ENCODE data around the gene CDKN2C. TPM values are rescaled to one million over a fixed set of nuclear protein-coding genes. Genes with fewer than 3 reads are reported as not detected.

The CDKN2C gene
- total RNA-seq, result 10 to 100 TPM in 3 of 4 donors, 1 to 10 TPM in 1; 9.9 to 13.0 (median 11.1) TPM

DNA sequence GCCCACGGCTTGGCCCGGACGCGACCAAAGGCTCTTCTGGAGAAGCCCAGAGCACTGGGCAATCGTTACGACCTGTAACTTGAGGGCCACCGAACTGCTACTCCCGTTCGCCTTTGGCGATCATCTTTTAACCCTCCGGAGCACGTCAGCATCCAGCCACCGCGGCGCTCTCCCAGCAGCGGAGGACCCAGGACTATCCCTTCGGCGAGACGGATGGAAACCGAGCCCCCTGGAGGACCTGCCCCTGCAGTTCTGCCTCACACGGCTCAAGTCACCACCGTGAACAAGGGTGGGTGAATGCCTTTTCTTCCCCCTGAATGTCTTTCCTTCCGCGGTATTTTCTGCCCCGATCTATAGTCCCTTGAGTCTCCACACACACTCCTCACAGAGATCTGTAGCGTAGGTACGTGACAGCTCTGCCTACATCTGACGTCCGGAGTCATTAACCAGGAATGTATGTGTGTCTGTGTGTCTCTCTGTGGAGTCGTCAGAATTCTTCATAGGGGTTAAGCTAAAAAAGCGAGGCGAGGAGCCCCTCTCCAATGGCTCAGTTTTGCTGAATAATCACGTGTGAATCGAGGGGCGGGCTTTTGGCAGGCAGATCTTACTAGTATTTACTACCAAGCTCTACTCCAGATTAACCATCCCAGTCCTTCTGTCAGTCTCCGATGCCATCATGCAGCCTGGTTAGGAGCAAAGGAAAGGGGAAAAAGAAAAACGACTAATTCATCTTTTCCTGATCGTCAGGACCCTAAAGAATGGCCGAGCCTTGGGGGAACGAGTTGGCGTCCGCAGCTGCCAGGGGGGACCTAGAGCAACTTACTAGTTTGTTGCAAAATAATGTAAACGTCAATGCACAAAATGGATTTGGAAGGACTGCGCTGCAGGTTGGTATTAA lies at the start of gene CDKN2C:
CDKN2C (plus strand) TSS at position 635 of the 898 bp plus-strand sequence; CDS start at position 759, 124 bp downstream.
- TF ChIP-seq POLR2A (IDR thresholded peaks at IDR 0.05) (peak in 1 of 2 donors; percentile 50), EP300 (IDR thresholded peaks at IDR 0.05) (no peak)
- Histone ChIP-seq H3K4me3 (peak within 1 kb of the TSS; percentile 89), H3K27me3 (no peaks in the 10 kb centered on the region), H3K9me3 (no peaks in the 10 kb centered on the region), H3K27ac (peak within 1 kb of the TSS; percentile 98), H3K36me3 (no peaks in the 10 kb centered on the region), H3K4me1 (peaks cover 39% of the 10 kb centered on the region)
- WGBS, result under 1% methylated on average over 24 of the region's 44 CpGs
- DNase-seq (ENCODE audit: low spot score in 2 of 2), result peak; percentile 87 to 90

DNA sequence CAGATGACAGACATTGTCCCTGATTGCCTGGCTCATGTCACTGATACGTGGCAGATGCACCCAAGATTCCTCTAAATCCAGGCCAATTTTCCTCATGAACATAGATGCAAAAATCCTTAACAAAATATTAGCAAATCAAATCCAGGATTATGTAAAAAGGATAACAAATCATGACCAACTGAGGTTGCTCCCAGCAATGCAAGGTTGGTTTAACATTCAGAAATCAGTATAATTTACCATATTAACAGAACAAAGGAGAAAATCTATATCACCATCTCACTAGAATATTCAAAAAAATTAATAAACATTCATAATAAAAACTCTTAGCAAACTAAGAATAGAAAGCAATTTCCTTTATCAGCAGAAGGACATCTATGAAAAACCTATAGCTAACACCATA lies 49.6 kb upstream of the CDKN2C start:
- Histone ChIP-seq H3K27me3 (no peaks in the 10 kb centered on the region), H3K4me3 (no peak overlapping the region), H3K27ac (no peak overlapping the region), H3K9me3 (no peaks in the 10 kb centered on the region), H3K36me3 (no peaks in the 10 kb centered on the region), H3K4me1 (no peaks in the 10 kb centered on the region)
- 95% methylated on average over 1 of the region's 1 CpG for WGBS
- TF ChIP-seq EP300 (IDR thresholded peaks at IDR 0.05), result no peak
- no peak for TF ChIP-seq POLR2AphosphoS5 (IDR thresholded peaks at IDR 0.05)
- TF ChIP-seq POLR2A (IDR thresholded peaks at IDR 0.05), result no peak
- TF ChIP-seq, protein P1, sequence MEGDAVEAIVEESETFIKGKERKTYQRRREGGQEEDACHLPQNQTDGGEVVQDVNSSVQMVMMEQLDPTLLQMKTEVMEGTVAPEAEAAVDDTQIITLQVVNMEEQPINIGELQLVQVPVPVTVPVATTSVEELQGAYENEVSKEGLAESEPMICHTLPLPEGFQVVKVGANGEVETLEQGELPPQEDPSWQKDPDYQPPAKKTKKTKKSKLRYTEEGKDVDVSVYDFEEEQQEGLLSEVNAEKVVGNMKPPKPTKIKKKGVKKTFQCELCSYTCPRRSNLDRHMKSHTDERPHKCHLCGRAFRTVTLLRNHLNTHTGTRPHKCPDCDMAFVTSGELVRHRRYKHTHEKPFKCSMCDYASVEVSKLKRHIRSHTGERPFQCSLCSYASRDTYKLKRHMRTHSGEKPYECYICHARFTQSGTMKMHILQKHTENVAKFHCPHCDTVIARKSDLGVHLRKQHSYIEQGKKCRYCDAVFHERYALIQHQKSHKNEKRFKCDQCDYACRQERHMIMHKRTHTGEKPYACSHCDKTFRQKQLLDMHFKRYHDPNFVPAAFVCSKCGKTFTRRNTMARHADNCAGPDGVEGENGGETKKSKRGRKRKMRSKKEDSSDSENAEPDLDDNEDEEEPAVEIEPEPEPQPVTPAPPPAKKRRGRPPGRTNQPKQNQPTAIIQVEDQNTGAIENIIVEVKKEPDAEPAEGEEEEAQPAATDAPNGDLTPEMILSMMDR (IDR thresholded peaks at IDR 0.05), result no peak
- no peak for DNase-seq (ENCODE audit: low spot score in 2 of 2)

DNA sequence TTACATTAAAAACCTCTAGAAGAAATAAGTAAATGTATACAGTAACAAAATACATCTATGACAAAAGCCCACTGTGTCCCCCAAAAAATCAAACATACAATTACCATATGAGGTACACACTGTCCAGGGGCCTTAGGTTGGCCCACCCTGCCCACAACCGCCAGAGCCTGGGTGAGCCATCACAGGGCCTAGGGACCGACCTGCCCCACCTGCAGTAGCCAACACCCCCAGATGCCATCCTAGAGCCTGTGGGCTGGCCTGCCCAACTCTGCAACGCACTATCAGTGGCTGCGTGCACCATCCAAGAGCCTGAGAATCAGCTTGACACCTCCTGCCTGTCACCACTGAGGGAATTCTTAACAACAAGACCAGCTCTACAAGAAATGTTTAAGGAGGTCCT lies 49.0 kb upstream of the CDKN2C start:
- WGBS, result 98% methylated on average over 4 of the region's 4 CpGs
- Histone ChIP-seq H3K4me3 (no peak overlapping the region), H3K4me1 (no peaks in the 10 kb centered on the region), H3K27me3 (no peaks in the 10 kb centered on the region), H3K9me3 (no peaks in the 10 kb centered on the region), H3K27ac (no peak overlapping the region), H3K36me3 (no peaks in the 10 kb centered on the region)
- no peak for DNase-seq (ENCODE audit: low spot score in 2 of 2)
- no peak for TF ChIP-seq EP300 (IDR thresholded peaks at IDR 0.05)
- no peak for TF ChIP-seq POLR2A (IDR thresholded peaks at IDR 0.05)
- no peak for TF ChIP-seq POLR2AphosphoS5 (IDR thresholded peaks at IDR 0.05)
- TF ChIP-seq, protein P1 (IDR thresholded peaks at IDR 0.05), result no peak

DNA sequence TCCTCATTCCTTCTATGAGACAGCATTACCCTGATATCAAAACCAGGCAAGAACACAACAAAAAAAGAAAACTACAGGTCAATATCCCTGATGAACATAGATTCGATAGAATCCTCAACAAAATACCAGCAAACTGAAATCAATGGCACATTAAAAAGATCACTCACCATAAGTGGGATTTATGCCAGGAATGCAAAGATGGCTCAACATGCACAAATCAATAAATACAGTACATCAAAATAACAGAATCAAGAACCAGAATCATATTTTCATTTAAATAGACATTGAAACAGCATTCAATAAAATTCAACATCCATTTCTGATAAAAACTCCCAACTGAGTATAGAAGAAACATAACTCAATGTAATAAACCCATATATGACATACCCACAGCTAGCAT lies 46.5 kb upstream of the CDKN2C start:
- no peaks in the 10 kb centered on the region for H3K27me3 ChIP-seq
- peaks cover 4% of the 10 kb centered on the region for H3K36me3 ChIP-seq
- H3K4me3 ChIP-seq, result no peak overlapping the region
- H3K9me3 ChIP-seq, result no peaks in the 10 kb centered on the region
- TF ChIP-seq, protein P1 (IDR thresholded peaks at IDR 0.05), result no peak
- no peak for TF ChIP-seq POLR2A (IDR thresholded peaks at IDR 0.05)
- TF ChIP-seq EP300 (IDR thresholded peaks at IDR 0.05), result no peak
- no peak for TF ChIP-seq POLR2AphosphoS5 (IDR thresholded peaks at IDR 0.05)
- DNase-seq (ENCODE audit: low spot score in 2 of 2), result no peak
- 92% methylated on average over 1 of the region's 1 CpG for WGBS
- H3K27ac ChIP-seq, result no peak overlapping the region
- no peaks in the 10 kb centered on the region for H3K4me1 ChIP-seq

DNA sequence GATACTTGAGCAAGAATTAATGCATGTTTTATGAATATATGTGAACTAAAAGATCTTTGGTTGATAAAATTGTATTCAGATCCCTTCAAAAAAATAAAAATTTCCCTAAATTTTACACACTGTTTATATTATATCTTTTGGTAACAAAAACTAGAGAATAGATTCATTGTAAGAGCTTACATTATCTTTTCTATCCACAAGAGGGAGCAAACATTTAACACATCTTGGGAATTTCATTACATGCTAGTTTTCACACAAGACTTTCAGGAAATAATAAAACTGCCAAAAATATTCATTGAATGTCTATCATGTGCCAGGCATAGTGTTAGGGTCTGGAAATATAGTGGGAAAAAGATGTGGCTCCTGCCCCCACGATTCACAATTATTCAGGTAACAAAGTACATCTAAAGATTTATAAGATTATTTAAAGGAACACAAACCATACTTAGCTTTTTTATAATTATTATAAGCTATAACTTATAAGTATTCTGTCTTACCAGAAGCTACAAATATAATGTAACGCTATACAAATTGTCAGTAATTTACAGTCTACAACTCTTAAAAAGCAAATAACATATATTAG lies 40.6 kb upstream of the CDKN2C start:
- 40% methylated on average over 2 of the region's 2 CpGs for WGBS
- Histone ChIP-seq H3K9me3 (no peaks in the 10 kb centered on the region), H3K4me3 (no peak overlapping the region), H3K27me3 (no peaks in the 10 kb centered on the region), H3K36me3 (peaks cover 4% of the 10 kb centered on the region), H3K4me1 (no peaks in the 10 kb centered on the region), H3K27ac (no peak overlapping the region)
- TF ChIP-seq, protein P1 (IDR thresholded peaks at IDR 0.05), result peak; percentile 16 to 34
- TF ChIP-seq EP300 (IDR thresholded peaks at IDR 0.05) (no peak), POLR2A (IDR thresholded peaks at IDR 0.05) (no peak), POLR2AphosphoS5 (IDR thresholded peaks at IDR 0.05) (no peak)
- no peak for DNase-seq (ENCODE audit: low spot score in 2 of 2)

Data from suprapubic skin (tissue), 4 donors.